ENCODE measurements around the gene CTIF.
"Not testable (repeated sequence)": the region's sequence is repeated elsewhere in the genome, so short reads cannot be mapped to it uniquely, and the experiment has no call there.

The CTIF gene

GRCh38 chr18:48538531-48539405 lies at the start of gene CTIF:
Gene CTIF, plus strand, starts transcription at chr18:48539031. Its CDS starts 80,535 bp downstream, at chr18:48619566.
- DNase-seq (ENCODE audit: low read depth in 2 of 2), result peak; percentile 40 to 76

- no peak for DNase-seq (ENCODE audit: low read depth in 2 of 2)
These were observed 48.1 kb upstream of the CTIF start for GRCh38 chr18:48490641-48491293.

GRCh38 chr18:48492880-48493279 lies 46.0 kb upstream of the CTIF start:
- DNase-seq (ENCODE audit: low read depth in 2 of 2), result no peak

GRCh38 chr18:48493434-48494230 lies 45.2 kb upstream of the CTIF start:
- DNase-seq (ENCODE audit: low read depth in 2 of 2), result no peak

GRCh38 chr18:48497863-48498262 lies 41.0 kb upstream of the CTIF start:
- no peak for DNase-seq (ENCODE audit: low read depth in 2 of 2)

- no peak for DNase-seq (ENCODE audit: low read depth in 2 of 2)
These were observed 38.3 kb upstream of the CTIF start for GRCh38 chr18:48500517-48500916.

GRCh38 chr18:48502906-48503305 lies 35.9 kb upstream of the CTIF start:
- DNase-seq (ENCODE audit: low read depth in 2 of 2), result no peak

- DNase-seq (ENCODE audit: low read depth in 2 of 2), result no peak
These were observed 34.0 kb upstream of the CTIF start for GRCh38 chr18:48504819-48505218.

- not testable (repeated sequence) for DNase-seq (ENCODE audit: low read depth in 2 of 2)
These were observed 31.8 kb upstream of the CTIF start for GRCh38 chr18:48506983-48507568.

GRCh38 chr18:48512498-48512897 lies 26.3 kb upstream of the CTIF start:
- DNase-seq (ENCODE audit: low read depth in 2 of 2), result not testable (repeated sequence)

- no peak for DNase-seq (ENCODE audit: low read depth in 2 of 2)
These were observed 24.0 kb upstream of the CTIF start for GRCh38 chr18:48514786-48515185.

GRCh38 chr18:48517048-48517447 lies 21.8 kb upstream of the CTIF start:
- DNase-seq (ENCODE audit: low read depth in 2 of 2), result no peak

GRCh38 chr18:48519431-48520100 lies 19.3 kb upstream of the CTIF start:
- no peak for DNase-seq (ENCODE audit: low read depth in 2 of 2)

- DNase-seq (ENCODE audit: low read depth in 2 of 2), result no peak
These were observed 17.1 kb upstream of the CTIF start for GRCh38 chr18:48521723-48522122.

GRCh38 chr18:48525671-48526070 lies 13.2 kb upstream of the CTIF start:
- no peak for DNase-seq (ENCODE audit: low read depth in 2 of 2)

GRCh38 chr18:48527461-48527860 lies 11.4 kb upstream of the CTIF start:
- DNase-seq (ENCODE audit: low read depth in 2 of 2), result no peak

- no peak for DNase-seq (ENCODE audit: low read depth in 2 of 2)
These were observed 10.0 kb upstream of the CTIF start for GRCh38 chr18:48528861-48529260.

GRCh38 chr18:48529796-48530195 lies 9.0 kb upstream of the CTIF start:
- DNase-seq (ENCODE audit: low read depth in 2 of 2), result no peak

- DNase-seq (ENCODE audit: low read depth in 2 of 2), result no peak
These were observed 8.3 kb upstream of the CTIF start for GRCh38 chr18:48530399-48531081.

- DNase-seq (ENCODE audit: low read depth in 2 of 2), result no peak
These were observed 7.8 kb upstream of the CTIF start for GRCh38 chr18:48531082-48531403.

GRCh38 chr18:48531908-48532307 lies 6.9 kb upstream of the CTIF start:
- DNase-seq (ENCODE audit: low read depth in 2 of 2), result no peak
